ENCODE data around the gene NRG3. TPM values are rescaled to one million over a fixed set of nuclear protein-coding genes. Genes with fewer than 3 reads are reported as not detected.

NRG3 gene
- total RNA-seq, 4 donors from 2014 or later: 0.20 to 1.1 (median 0.84) TPM; not detected in 1

- no peak overlapping the region for H3K4me3 ChIP-seq
- no peak for DNase-seq (ENCODE audit: low spot score in 2 of 2)
- no peak for TF ChIP-seq CTCF (IDR thresholded peaks at IDR 0.05)
- TF ChIP-seq POLR2A (IDR thresholded peaks at IDR 0.05): no peak
- no peak for TF ChIP-seq EP300 (IDR thresholded peaks at IDR 0.05)
- H3K4me1 ChIP-seq: no peaks in the 10 kb centered on the region
- no peaks in the 10 kb centered on the region for H3K27me3 ChIP-seq
- no peaks in the 10 kb centered on the region for H3K36me3 ChIP-seq
- 60 to 67% methylated on average over 2 of the region's 2 CpGs for WGBS, 2 donors
- H3K27ac ChIP-seq: no peak overlapping the region
- H3K9me3 ChIP-seq: no peaks in the 10 kb centered on the region
Observed at GRCh38 chr10:83017076-83017867, 1142.3 kb downstream of the NRG3 start.

- H3K4me1 ChIP-seq: no peaks in the 10 kb centered on the region
- no peaks in the 10 kb centered on the region for H3K9me3 ChIP-seq
- H3K27ac ChIP-seq: no peak overlapping the region
- no peak overlapping the region for H3K4me3 ChIP-seq
- no peaks in the 10 kb centered on the region for H3K36me3 ChIP-seq
- DNase-seq (ENCODE audit: low spot score in 2 of 2): no peak
- no peak for TF ChIP-seq EP300 (IDR thresholded peaks at IDR 0.05)
- WGBS, 2 donors: 29 to 32% methylated on average over 2 of the region's 2 CpGs
- H3K27me3 ChIP-seq: no peaks in the 10 kb centered on the region
Observed at GRCh38 chr10:83023662-83024061, 1148.7 kb downstream of the NRG3 start.

Small RNAs within 50 kb of the gene (small RNA-seq; reads per million reads assigned to genes)
- gene RNU6-441P: not detected

Measured in tibial nerve (tissue), 4 donors.